PC-9 (cell line): ENCODE data around the gene MROH2B.

Experiments
- EZH2 ChIP-seq: fragments of 200-600 bp; sonication (generic); IDR thresholded peaks from 2 replicates; pipeline ENCODE4 v1.8.0; 2017; ENCODE audit warnings: antibody characterized with exemption, low read depth
- TF ChIP-seq, protein P1 (sequence below): fragments of 200-600 bp; sonication (generic); conservative IDR thresholded peaks from 2 replicates; pipeline ENCODE4 v1.6.1; 2017; ENCODE audit warnings: mixed run types, antibody characterized with exemption, mild to moderate bottlenecking, moderate library complexity

DNA sequence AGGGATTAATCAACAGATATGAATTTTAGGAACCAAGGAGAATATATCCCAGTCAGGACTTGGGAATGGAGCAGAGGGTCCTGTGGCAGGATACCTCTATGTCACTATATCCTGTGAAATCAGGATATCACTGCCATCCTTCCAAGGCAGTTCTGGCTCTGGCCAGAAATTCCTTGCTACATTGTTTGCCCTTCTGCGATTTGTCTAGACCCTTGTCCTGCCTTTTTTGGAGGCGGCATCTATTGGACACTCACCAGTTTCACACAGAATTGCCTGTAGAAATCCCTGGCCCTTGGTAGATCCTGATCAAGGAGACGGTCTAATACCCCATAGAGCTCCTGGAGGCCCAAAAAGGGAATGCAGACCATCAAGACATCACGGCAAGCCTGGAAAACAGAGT, 71.2 kb downstream of the MROH2B start:
- TF ChIP-seq, protein P1, sequence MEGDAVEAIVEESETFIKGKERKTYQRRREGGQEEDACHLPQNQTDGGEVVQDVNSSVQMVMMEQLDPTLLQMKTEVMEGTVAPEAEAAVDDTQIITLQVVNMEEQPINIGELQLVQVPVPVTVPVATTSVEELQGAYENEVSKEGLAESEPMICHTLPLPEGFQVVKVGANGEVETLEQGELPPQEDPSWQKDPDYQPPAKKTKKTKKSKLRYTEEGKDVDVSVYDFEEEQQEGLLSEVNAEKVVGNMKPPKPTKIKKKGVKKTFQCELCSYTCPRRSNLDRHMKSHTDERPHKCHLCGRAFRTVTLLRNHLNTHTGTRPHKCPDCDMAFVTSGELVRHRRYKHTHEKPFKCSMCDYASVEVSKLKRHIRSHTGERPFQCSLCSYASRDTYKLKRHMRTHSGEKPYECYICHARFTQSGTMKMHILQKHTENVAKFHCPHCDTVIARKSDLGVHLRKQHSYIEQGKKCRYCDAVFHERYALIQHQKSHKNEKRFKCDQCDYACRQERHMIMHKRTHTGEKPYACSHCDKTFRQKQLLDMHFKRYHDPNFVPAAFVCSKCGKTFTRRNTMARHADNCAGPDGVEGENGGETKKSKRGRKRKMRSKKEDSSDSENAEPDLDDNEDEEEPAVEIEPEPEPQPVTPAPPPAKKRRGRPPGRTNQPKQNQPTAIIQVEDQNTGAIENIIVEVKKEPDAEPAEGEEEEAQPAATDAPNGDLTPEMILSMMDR, result no peak
- TF ChIP-seq EZH2, result no peak
